ENCODE results near the gene DTNB. TPM values are rescaled to one million over a fixed set of nuclear protein-coding genes. Genes with fewer than 3 reads are reported as not detected.

DTNB gene
- total and polyA plus RNA-seq, 9 donors, result 8.0 to 24.9 (median 17.5) TPM

DNA sequence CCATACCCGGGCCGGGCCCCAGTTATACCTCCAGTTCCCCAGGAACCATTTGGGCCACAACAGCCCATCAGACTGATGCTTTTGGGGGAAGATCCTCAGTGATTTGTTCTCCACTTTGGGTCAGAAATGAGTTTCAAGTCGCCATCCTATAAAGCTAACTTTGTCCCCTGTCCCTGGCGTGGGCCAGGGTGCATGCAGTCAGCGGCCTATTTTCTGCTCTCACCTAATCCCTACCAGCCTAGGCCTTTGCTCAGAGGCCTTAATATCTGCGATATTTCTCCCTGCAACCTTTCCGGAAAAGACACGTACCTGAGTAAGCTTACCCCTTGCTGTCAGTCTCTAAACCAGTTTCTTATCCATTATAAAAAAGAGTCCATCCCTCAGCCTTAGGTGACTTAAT is 338.9 kb downstream of the DTNB start:
- Histone ChIP-seq H3K4me1 (ENCODE audit: insufficient read depth) (peaks cover 19% of the 10 kb centered on the region), H3K27me3 (no peaks in the 10 kb centered on the region), H3K27ac (no peak overlapping the region), H3K4me3 (no peak overlapping the region), H3K36me3 (no peaks in the 10 kb centered on the region), H3K9me3 (no peaks in the 10 kb centered on the region)
- WGBS, 3 donors, result 85 to 93% (median 89%) methylated on average over 8 of the region's 8 CpGs
- no peak for TF ChIP-seq EP300 (IDR thresholded peaks at IDR 0.05)
- no peak for TF ChIP-seq POLR2A (IDR thresholded peaks at IDR 0.05)
- TF ChIP-seq, protein P1, sequence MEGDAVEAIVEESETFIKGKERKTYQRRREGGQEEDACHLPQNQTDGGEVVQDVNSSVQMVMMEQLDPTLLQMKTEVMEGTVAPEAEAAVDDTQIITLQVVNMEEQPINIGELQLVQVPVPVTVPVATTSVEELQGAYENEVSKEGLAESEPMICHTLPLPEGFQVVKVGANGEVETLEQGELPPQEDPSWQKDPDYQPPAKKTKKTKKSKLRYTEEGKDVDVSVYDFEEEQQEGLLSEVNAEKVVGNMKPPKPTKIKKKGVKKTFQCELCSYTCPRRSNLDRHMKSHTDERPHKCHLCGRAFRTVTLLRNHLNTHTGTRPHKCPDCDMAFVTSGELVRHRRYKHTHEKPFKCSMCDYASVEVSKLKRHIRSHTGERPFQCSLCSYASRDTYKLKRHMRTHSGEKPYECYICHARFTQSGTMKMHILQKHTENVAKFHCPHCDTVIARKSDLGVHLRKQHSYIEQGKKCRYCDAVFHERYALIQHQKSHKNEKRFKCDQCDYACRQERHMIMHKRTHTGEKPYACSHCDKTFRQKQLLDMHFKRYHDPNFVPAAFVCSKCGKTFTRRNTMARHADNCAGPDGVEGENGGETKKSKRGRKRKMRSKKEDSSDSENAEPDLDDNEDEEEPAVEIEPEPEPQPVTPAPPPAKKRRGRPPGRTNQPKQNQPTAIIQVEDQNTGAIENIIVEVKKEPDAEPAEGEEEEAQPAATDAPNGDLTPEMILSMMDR (IDR thresholded peaks at IDR 0.05), result no peak
- intact Hi-C loops (cut with DNase I), result loop anchor here in 1 of 4 donors (10.0 kb wide), 1 partner anchor 50 kb away; no protein-coding TSS in a partner anchor
- DNase-seq, result no peak

- Histone ChIP-seq H3K4me1 (ENCODE audit: insufficient read depth) (peaks cover 16% of the 10 kb centered on the region), H3K36me3 (no peaks in the 10 kb centered on the region), H3K27ac (no peak overlapping the region), H3K4me3 (no peak overlapping the region), H3K27me3 (no peaks in the 10 kb centered on the region), H3K9me3 (no peaks in the 10 kb centered on the region)
- intact Hi-C loops (cut with DNase I), result loop anchor here in 1 of 4 donors (10.0 kb wide), 1 partner anchor 49 kb away; no protein-coding TSS in a partner anchor
- TF ChIP-seq EP300 (IDR thresholded peaks at IDR 0.05), result no peak
- TF ChIP-seq POLR2A (IDR thresholded peaks at IDR 0.05), result no peak
- TF ChIP-seq, protein P1 (IDR thresholded peaks at IDR 0.05), result no peak
- 67 to 78% (median 77%) methylated on average over 4 of the region's 4 CpGs for WGBS, 3 donors
- peak in 1 of 5 donors; percentile 8 for DNase-seq
These were observed 339.4 kb downstream of the DTNB start for GRCh38 chr2:25333981-25334380.

DNA sequence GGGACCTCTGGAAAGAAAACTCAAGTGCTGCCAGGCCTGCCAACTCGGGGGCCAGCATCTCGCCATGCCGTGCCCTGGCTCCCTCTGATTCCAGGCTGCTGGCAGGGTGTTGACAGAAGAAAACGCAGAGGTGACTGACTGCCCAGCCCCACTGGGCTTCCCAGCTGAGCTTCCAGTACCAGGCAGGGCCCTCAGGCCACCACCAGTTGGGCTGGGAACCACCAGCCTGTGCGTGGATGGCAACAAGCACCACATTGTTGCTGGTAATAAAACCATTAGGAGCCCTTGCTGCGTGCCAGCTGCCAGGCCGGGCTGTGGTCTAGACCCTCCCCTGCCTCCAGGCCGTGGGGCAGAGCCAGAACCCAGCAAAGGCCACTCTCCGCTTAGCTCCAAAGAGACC is 340.8 kb downstream of the DTNB start:
- no peaks in the 10 kb centered on the region for H3K36me3 ChIP-seq
- no peak overlapping the region for H3K4me3 ChIP-seq
- peaks cover 16% of the 10 kb centered on the region for H3K4me1 ChIP-seq (ENCODE audit: insufficient read depth)
- H3K9me3 ChIP-seq, result no peaks in the 10 kb centered on the region
- H3K27me3 ChIP-seq, result no peaks in the 10 kb centered on the region
- H3K27ac ChIP-seq, result no peak overlapping the region
- DNase-seq, result peak in 1 of 5 donors; percentile 11
- TF ChIP-seq EP300 (IDR thresholded peaks at IDR 0.05) (no peak), POLR2A (IDR thresholded peaks at IDR 0.05) (no peak)
- TF ChIP-seq, protein P1 (IDR thresholded peaks at IDR 0.05), result no peak
- 85 to 87% (median 85%) methylated on average over 9 of the region's 9 CpGs for WGBS, 3 donors
- intact Hi-C loops (cut with DNase I), result loop anchor here in 1 of 4 donors (10.0 kb wide), 1 partner anchor 48 kb away; no protein-coding TSS in a partner anchor

GRCh38 chr2:25331686-25332365 is 341.6 kb downstream of the DTNB start:
- no peak overlapping the region for H3K27ac ChIP-seq
- H3K36me3 ChIP-seq, result no peaks in the 10 kb centered on the region
- no peak overlapping the region for H3K4me3 ChIP-seq
- 79 to 82% (median 81%) methylated on average over 23 of the region's 23 CpGs for WGBS, 3 donors
- H3K9me3 ChIP-seq, result no peaks in the 10 kb centered on the region
- no peaks in the 10 kb centered on the region for H3K27me3 ChIP-seq
- peaks cover 15% of the 10 kb centered on the region for H3K4me1 ChIP-seq (ENCODE audit: insufficient read depth)
- TF ChIP-seq, protein P1 (IDR thresholded peaks at IDR 0.05), result no peak
- TF ChIP-seq POLR2A (IDR thresholded peaks at IDR 0.05), result no peak
- no peak for TF ChIP-seq EP300 (IDR thresholded peaks at IDR 0.05)
- intact Hi-C loops (cut with DNase I), result loop anchor here in 1 of 4 donors (10.0 kb wide), 1 partner anchor 47 kb away; no protein-coding TSS in a partner anchor
- peak in 2 of 5 donors; percentile 11 to 20 for DNase-seq

Measured in ovary (tissue), 9 donors.